Parathyroid adenoma (tissue), 2 donors: ENCODE data around the gene MYO5C.

Source experiments
- H2AFZ ChIP-seq: fragments of 300-600 bp; sonication (generic); one replicate; pipeline ENCODE4 v1.7.0; 2017; ENCODE audit warnings: antibody characterized with exemption, mild to moderate bottlenecking
- H3K27ac ChIP-seq: fragments of 300-600 bp; sonication (generic); one replicate; pipeline ENCODE4 v1.7.0; 2017
- H3K27me3 ChIP-seq: fragments of 300-600 bp; sonication (generic); one replicate; pipeline ENCODE4 v1.7.0; 2017; ENCODE audit warnings: low read length; ENCODE audit not compliant: control insufficient read depth, insufficient read depth
- H3K36me3 ChIP-seq: fragments of 300-600 bp; sonication (generic); one replicate; pipeline ENCODE4 v1.7.0; 2017; ENCODE audit warnings: low read length; ENCODE audit not compliant: control insufficient read depth, insufficient read depth
- H3K4me1 ChIP-seq: fragments of 300-600 bp; sonication (generic); one replicate; pipeline ENCODE4 v1.7.0; 2017; ENCODE audit warnings: control low read depth
- H3K4me2 ChIP-seq: fragments of 300-600 bp; sonication (generic); one replicate; pipeline ENCODE4 v1.7.0; 2017; ENCODE audit warnings: low read length
- H3K4me3 ChIP-seq: fragments of 300-600 bp; sonication (generic); one replicate; pipeline ENCODE4 v1.7.0; 2017; ENCODE audit warnings: low read depth, low read length
- H3K79me2 ChIP-seq: fragments of 300-600 bp; sonication (generic); one replicate; pipeline ENCODE4 v1.7.0; 2017; ENCODE audit warnings: control low read depth
- H3K9ac ChIP-seq: fragments of 300-600 bp; sonication (generic); one replicate; pipeline ENCODE4 v1.7.0; 2017; ENCODE audit warnings: mild to moderate bottlenecking
- H3K9me3 ChIP-seq: fragments of 300-600 bp; sonication (generic); one replicate; pipeline ENCODE4 v1.7.0; 2017; ENCODE audit warnings: low read length; ENCODE audit not compliant: control insufficient read depth
- CTCF ChIP-seq: fragments of 300-600 bp; sonication (generic); IDR thresholded peaks from one replicate; pipeline ENCODE4 v1.7.0; 2017; ENCODE audit warnings: antibody characterized with exemption, mild to moderate bottlenecking
- donor health status: primary hyperparathyroidism.

MYO5C gene

DNA sequence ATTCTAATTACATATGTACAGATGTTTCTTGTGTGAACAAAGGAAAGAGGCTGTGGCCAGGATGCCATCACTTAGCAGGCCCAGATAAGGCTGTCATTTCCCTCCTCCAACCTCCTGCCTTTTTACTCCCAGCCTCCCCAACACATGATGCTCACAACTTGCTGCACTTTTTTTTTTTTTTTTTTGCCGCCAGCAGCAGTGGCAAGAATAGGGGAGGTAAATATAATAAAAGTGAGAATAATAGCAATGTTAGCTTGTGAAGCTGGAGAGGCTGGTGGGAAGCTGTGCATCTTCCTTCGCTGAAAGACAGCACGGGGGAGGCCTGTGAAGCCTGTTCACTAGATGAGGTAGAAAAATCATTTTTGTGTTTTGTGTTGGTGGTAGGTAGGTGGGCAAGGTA, 42.5 kb upstream of the MYO5C start:
- no peak overlapping the region for H3K27ac ChIP-seq
- H2AFZ ChIP-seq, result no peak overlapping the region
- H3K36me3 ChIP-seq, result no peaks in the 10 kb centered on the region
- no peak overlapping the region for H3K4me3 ChIP-seq
- H3K4me2 ChIP-seq, result no peak overlapping the region
- no peak for TF ChIP-seq CTCF
- H3K27me3 ChIP-seq, result no peaks in the 10 kb centered on the region
- H3K4me1 ChIP-seq, result peaks cover 2% of the 10 kb centered on the region
- no peaks in the 10 kb centered on the region for H3K79me2 ChIP-seq
- no peak overlapping the region for H3K9ac ChIP-seq
- no peaks in the 10 kb centered on the region for H3K9me3 ChIP-seq

GRCh38 chr15:52337198-52337853, 41.7 kb upstream of the MYO5C start:
- H3K4me3 ChIP-seq, result no peak overlapping the region
- peak overlapping the region; percentile 21 for H3K27ac ChIP-seq
- no peaks in the 10 kb centered on the region for H3K27me3 ChIP-seq
- no peak overlapping the region for H2AFZ ChIP-seq
- H3K9ac ChIP-seq, result no peak overlapping the region
- no peaks in the 10 kb centered on the region for H3K79me2 ChIP-seq
- no peaks in the 10 kb centered on the region for H3K36me3 ChIP-seq
- no peak overlapping the region for H3K4me2 ChIP-seq
- no peaks in the 10 kb centered on the region for H3K9me3 ChIP-seq
- peaks cover 2% of the 10 kb centered on the region for H3K4me1 ChIP-seq
- no peak for TF ChIP-seq CTCF

- Histone ChIP-seq H3K79me2 (no peaks in the 10 kb centered on the region), H3K9ac (no peak overlapping the region), H3K9me3 (no peaks in the 10 kb centered on the region), H3K36me3 (no peaks in the 10 kb centered on the region), H2AFZ (no peak overlapping the region), H3K4me1 (peaks cover 6% of the 10 kb centered on the region), H3K27me3 (no peaks in the 10 kb centered on the region), H3K4me2 (no peak overlapping the region), H3K27ac (no peak overlapping the region), H3K4me3 (no peak overlapping the region)
- TF ChIP-seq CTCF, result no peak
These were observed 40.9 kb upstream of the MYO5C start for GRCh38 chr15:52336529-52336928.

DNA sequence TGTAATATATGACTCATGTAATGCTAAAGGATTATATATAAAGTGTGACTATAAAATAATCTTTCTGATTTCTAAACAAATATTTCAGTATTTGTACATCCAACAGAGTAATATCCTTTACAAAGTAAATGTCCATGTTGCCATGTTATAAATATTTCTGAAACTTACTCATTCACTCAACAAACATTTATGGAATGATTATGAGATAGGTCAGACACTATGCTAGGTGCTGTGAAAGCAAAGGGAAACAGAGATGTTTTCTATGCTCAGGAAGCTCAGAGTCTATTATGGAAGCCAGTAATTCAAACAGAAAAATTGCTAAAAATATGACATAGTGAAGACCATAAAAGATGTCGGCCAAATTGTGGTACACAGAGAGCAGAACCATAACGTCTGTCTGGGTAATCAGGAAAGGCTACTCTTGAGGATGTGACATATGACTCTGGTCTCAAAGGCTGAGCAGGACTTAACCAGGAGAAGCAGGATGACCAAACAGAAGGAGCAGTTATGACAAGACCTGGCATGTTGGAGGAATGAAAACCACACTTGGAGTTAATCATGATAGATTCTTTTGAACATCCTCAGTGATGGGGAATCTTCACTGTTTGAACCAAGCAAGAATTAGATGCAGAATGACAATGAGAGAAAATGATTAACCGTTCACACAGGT, 39.0 kb upstream of the MYO5C start:
- Histone ChIP-seq H3K4me2 (no peak overlapping the region), H3K36me3 (no peaks in the 10 kb centered on the region), H3K4me3 (no peak overlapping the region), H2AFZ (no peak overlapping the region), H3K27me3 (no peaks in the 10 kb centered on the region), H3K4me1 (peaks cover 6% of the 10 kb centered on the region), H3K79me2 (no peaks in the 10 kb centered on the region), H3K27ac (no peak overlapping the region), H3K9me3 (no peaks in the 10 kb centered on the region), H3K9ac (no peak overlapping the region)
- no peak for TF ChIP-seq CTCF
